Measurements from ENCODE around the gene CFAP45.

CFAP45 gene

GRCh38 chr1:159936273-159936904 lies 36.4 kb upstream of the CFAP45 start:
- peak; percentile 63 to 72 for DNase-seq

- DNase-seq: peak; percentile 70 to 72
These were observed 35.8 kb upstream of the CFAP45 start for GRCh38 chr1:159935719-159936272.

GRCh38 chr1:159935305-159935704 lies 35.3 kb upstream of the CFAP45 start:
- DNase-seq: no peak

GRCh38 chr1:159934136-159935039 lies 34.4 kb upstream of the CFAP45 start:
- DNase-seq: no peak

GRCh38 chr1:159933347-159933746 lies 33.4 kb upstream of the CFAP45 start:
- no peak for DNase-seq

GRCh38 chr1:159932296-159933285 lies 32.6 kb upstream of the CFAP45 start:
- no peak for DNase-seq

GRCh38 chr1:159931795-159932173 lies 31.8 kb upstream of the CFAP45 start:
- no peak for DNase-seq

GRCh38 chr1:159931101-159931794 lies 31.3 kb upstream of the CFAP45 start:
- DNase-seq: no peak

- DNase-seq: no peak
These were observed 30.7 kb upstream of the CFAP45 start for GRCh38 chr1:159930634-159931033.

- DNase-seq: no peak
These were observed 30.3 kb upstream of the CFAP45 start for GRCh38 chr1:159930216-159930615.

- no peak for DNase-seq
These were observed 29.4 kb upstream of the CFAP45 start for GRCh38 chr1:159929155-159930051.

GRCh38 chr1:159928491-159929050 lies 28.6 kb upstream of the CFAP45 start:
- DNase-seq: no peak

- DNase-seq: no peak
These were observed 28.0 kb upstream of the CFAP45 start for GRCh38 chr1:159927849-159928431.

GRCh38 chr1:159927211-159927848 lies 27.4 kb upstream of the CFAP45 start:
- DNase-seq: no peak

- no peak for DNase-seq
These were observed 25.7 kb upstream of the CFAP45 start for GRCh38 chr1:159925719-159926078.

GRCh38 chr1:159924791-159925718 lies 25.1 kb upstream of the CFAP45 start, which contains the start of gene TAGLN2:
Gene TAGLN2, minus strand, starts transcription at chr1:159925507. Its CDS starts 4,998 bp downstream, at chr1:159920509.
- peak; percentile 84 to 86 for DNase-seq

- peak; percentile 67 to 77 for DNase-seq
These were observed 24.2 kb upstream of the CFAP45 start for GRCh38 chr1:159924025-159924790.
